GM23338 (cell line): Measurements from ENCODE around the gene TSPAN13. TPM values are rescaled to one million over a fixed set of nuclear protein-coding genes. Genes with fewer than 3 reads are reported as not detected.

Source experiments
- ATAC-seq: fragments of 200-7000 bp; cut with Tn5 transposase; 3 replicates; pipeline ENCODE4 v1.9.1; 2020
- DNase-seq: peaks from one replicate; pipeline ENCODE4 v3.0.0-alpha.2; 2015; ENCODE audit warnings: low spot score
- H2AFZ ChIP-seq: fragments of 200-600 bp; sonication (generic); 2 replicates; pipeline ENCODE4 v1.8.0; 2016; ENCODE audit warnings: antibody characterized with exemption, mild to moderate bottlenecking, moderate library complexity
- H3F3A ChIP-seq: fragments of 200-600 bp; sonication (generic); replicated peaks from 2 replicates; pipeline ENCODE4 v1.8.0; 2017; ENCODE audit warnings: antibody characterized with exemption, mixed run types, low read depth
- H3K27ac ChIP-seq: fragments of 200-600 bp; sonication (generic); 2 replicates; pipeline ENCODE4 v1.6.1; 2016; ENCODE audit warnings: low read depth
- H3K27me3 ChIP-seq: fragments of 200-600 bp; sonication (generic); 2 replicates; pipeline ENCODE4 v1.8.0; 2016; ENCODE audit warnings: mild to moderate bottlenecking, mixed run types, moderate library complexity; ENCODE audit not compliant: insufficient read depth
- H3K36me3 ChIP-seq: fragments of 200-600 bp; sonication (generic); 2 replicates; pipeline ENCODE4 v1.8.0; 2016; ENCODE audit warnings: mild to moderate bottlenecking; ENCODE audit not compliant: insufficient read depth
- H3K4me1 ChIP-seq: fragments of 200-600 bp; sonication (generic); 2 replicates; pipeline ENCODE4 v1.8.0; 2016; ENCODE audit warnings: mild to moderate bottlenecking, moderate library complexity; ENCODE audit not compliant: insufficient read depth
- H3K4me2 ChIP-seq: fragments of 200-600 bp; sonication (generic); 2 replicates; pipeline ENCODE4 v1.7.1; 2017; ENCODE audit warnings: mixed run types
- H3K4me3 ChIP-seq: fragments of 200-600 bp; sonication (generic); 2 replicates; pipeline ENCODE4 v1.6.1; 2016; ENCODE audit warnings: mixed run types
- H3K79me2 ChIP-seq: fragments of 200-600 bp; sonication (generic); replicated peaks from 2 replicates; pipeline ENCODE4 v1.8.0; 2017; ENCODE audit warnings: mild to moderate bottlenecking; ENCODE audit not compliant: insufficient read depth
- H3K9me2 ChIP-seq: fragments of 200-600 bp; sonication (generic); 2 replicates; pipeline ENCODE4 v1.8.0; 2017; ENCODE audit not compliant: insufficient read depth
- H4K20me1 ChIP-seq: fragments of 200-600 bp; sonication (generic); replicated peaks from 2 replicates; pipeline ENCODE4 v1.8.0; 2017; ENCODE audit warnings: mild to moderate bottlenecking; ENCODE audit not compliant: insufficient read depth
- H3K27ac Mint-ChIP-seq: 2 replicates; pipeline ENCODE4 v1.8.0; 2020; ENCODE audit warnings: inconsistent platforms, mild to moderate bottlenecking, moderate library complexity, mixed read lengths
- H3K27me3 Mint-ChIP-seq: 3 replicates; pipeline ENCODE4 v1.8.0; 2022; ENCODE audit warnings: low read depth, mild to moderate bottlenecking, moderate library complexity, mixed read lengths, inconsistent platforms; ENCODE audit not compliant: insufficient read depth, poor library complexity
- H3K36me3 Mint-ChIP-seq: 3 replicates; pipeline ENCODE4 v1.8.0; 2021; ENCODE audit warnings: low read depth, mild to moderate bottlenecking, inconsistent platforms, moderate library complexity, mixed read lengths
- H3K4me1 Mint-ChIP-seq: 3 replicates; pipeline ENCODE4 v1.8.0; 2020; ENCODE audit warnings: mild to moderate bottlenecking, inconsistent platforms, mixed read lengths
- H3K4me3 Mint-ChIP-seq: 3 replicates; pipeline ENCODE4 v1.8.0; 2021; ENCODE audit warnings: moderate library complexity, mild to moderate bottlenecking, inconsistent platforms, mixed read lengths
- H3K9me3 Mint-ChIP-seq: 3 replicates; pipeline ENCODE4 v1.8.0; 2020; ENCODE audit warnings: moderate library complexity, mild to moderate bottlenecking, inconsistent platforms, mixed read lengths
- CREB1 ChIP-seq: fragments of 250-450 bp; sonication (Bioruptor Pico); IDR thresholded peaks from 2 replicates; pipeline ENCODE4 v1.5.0; 2020; ENCODE audit warnings: low read depth, mild to moderate bottlenecking, moderate library complexity
- EZH2 ChIP-seq: fragments of 200-600 bp; sonication (generic); IDR thresholded peaks from one replicate; pipeline ENCODE4 v1.8.0; 2017; ENCODE audit warnings: antibody characterized with exemption, mild to moderate bottlenecking, low read depth; ENCODE audit not compliant: unreplicated experiment
- EZH2phosphoT487 ChIP-seq: fragments of 200-600 bp; sonication (generic); IDR thresholded peaks from one replicate; pipeline ENCODE4 v1.8.1; 2018; ENCODE audit warnings: antibody characterized with exemption; ENCODE audit not compliant: unreplicated experiment
- JUNB ChIP-seq: IDR thresholded peaks from one replicate; pipeline ENCODE4 v1.6.1; 2016; ENCODE audit warnings: antibody characterized with exemption; ENCODE audit not compliant: unreplicated experiment
- NANOG ChIP-seq: IDR thresholded peaks from 2 replicates; pipeline ENCODE4 v1.6.1; 2016; ENCODE audit warnings: antibody characterized with exemption, borderline replicate concordance
- POLR2AphosphoS5 ChIP-seq: IDR thresholded peaks from 2 replicates; pipeline ENCODE4 v1.6.1; 2016; ENCODE audit warnings: antibody characterized with exemption, low read depth
- STAT1 ChIP-seq: IDR thresholded peaks from one replicate; pipeline ENCODE4 v1.6.1; 2016; ENCODE audit warnings: antibody characterized with exemption; ENCODE audit not compliant: unreplicated experiment
- ZNF114 ChIP-seq: fragments of 250-450 bp; sonication (Bioruptor Pico); IDR thresholded peaks from 2 replicates; pipeline ENCODE4 v1.5.0; 2020; ENCODE audit warnings: mild to moderate bottlenecking, moderate library complexity
- ZNF331 ChIP-seq: fragments of 250-450 bp; sonication (Bioruptor Pico); IDR thresholded peaks from 2 replicates; pipeline ENCODE4 v1.5.0; 2020; ENCODE audit warnings: low read depth, mild to moderate bottlenecking, moderate library complexity
- polyA plus RNA-seq: library from polyadenylated mRNA; unstranded; fragments of >200 nt; fragmentation: Nextera tagmentation; extraction: Ambion mirVana; gene quantifications from 2 replicates; pipeline ENCODE4 v1.2.1, GENCODE V29; 2016
- total RNA-seq: library from RNA; depleted of rRNA; stranded (reverse); fragments of >200 nt; shearing (Covaris generic); gene quantifications from 2 replicates; pipeline ENCODE4 v1.2.3, GENCODE V29; 2014
- TF ChIP-seq, protein P1 (sequence below), 2 experiments: fragments of 200-600 bp in 1 of 2; sonication (generic) in 1 of 2; conservative IDR thresholded peaks; 2 replicates each; pipeline versions ENCODE4 v1.5.1 to v1.6.1; 2016 to 2017; ENCODE audit warnings: antibody characterized with exemption in 2 of 2, low read depth in 2 of 2, mild to moderate bottlenecking in 2 of 2, moderate library complexity in 1 of 2
- TF ChIP-seq, protein P2 (sequence below): IDR thresholded peaks from 2 replicates; pipeline ENCODE4 v1.6.1; 2016; ENCODE audit warnings: antibody characterized with exemption
- TF ChIP-seq, protein P3 (sequence below): IDR thresholded peaks from one replicate; pipeline ENCODE4 v1.6.1; 2018; ENCODE audit warnings: antibody characterized with exemption; ENCODE audit not compliant: unreplicated experiment

The TSPAN13 gene
- total and polyA plus RNA-seq, 2 experiments from 2014 or later = 27.6 to 40.9 TPM

DNA sequence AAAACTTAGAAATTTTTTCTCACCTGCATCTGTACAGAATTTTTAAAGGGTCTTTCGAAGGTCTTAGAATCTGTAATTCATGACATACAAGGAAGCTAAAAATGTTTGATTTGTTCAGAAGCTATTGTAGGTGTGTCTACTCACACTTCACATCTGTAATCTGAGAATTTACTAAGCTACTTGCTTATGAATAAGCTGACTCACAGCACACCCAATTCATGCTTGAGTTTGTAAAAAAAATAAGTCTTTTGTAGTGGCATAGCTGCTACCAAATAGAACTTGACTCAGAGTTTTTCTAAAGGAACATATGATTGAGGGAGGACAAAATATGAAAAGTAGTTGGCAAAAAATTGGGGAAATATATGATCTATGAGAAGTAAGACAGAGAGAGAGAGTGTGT is 64.0 kb downstream of the TSPAN13 start (continued):
- TF ChIP-seq, protein P1, sequence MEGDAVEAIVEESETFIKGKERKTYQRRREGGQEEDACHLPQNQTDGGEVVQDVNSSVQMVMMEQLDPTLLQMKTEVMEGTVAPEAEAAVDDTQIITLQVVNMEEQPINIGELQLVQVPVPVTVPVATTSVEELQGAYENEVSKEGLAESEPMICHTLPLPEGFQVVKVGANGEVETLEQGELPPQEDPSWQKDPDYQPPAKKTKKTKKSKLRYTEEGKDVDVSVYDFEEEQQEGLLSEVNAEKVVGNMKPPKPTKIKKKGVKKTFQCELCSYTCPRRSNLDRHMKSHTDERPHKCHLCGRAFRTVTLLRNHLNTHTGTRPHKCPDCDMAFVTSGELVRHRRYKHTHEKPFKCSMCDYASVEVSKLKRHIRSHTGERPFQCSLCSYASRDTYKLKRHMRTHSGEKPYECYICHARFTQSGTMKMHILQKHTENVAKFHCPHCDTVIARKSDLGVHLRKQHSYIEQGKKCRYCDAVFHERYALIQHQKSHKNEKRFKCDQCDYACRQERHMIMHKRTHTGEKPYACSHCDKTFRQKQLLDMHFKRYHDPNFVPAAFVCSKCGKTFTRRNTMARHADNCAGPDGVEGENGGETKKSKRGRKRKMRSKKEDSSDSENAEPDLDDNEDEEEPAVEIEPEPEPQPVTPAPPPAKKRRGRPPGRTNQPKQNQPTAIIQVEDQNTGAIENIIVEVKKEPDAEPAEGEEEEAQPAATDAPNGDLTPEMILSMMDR (conservative IDR thresholded peaks at IDR 0.05; ENCODE audit: low read depth in 2 of 2) = no peak
- no peak for TF ChIP-seq ZNF114 (CRISPR knock-in tag)
- TF ChIP-seq EZH2phosphoT487 = no peak
- no peak for TF ChIP-seq ZNF331 (CRISPR knock-in tag)
- TF ChIP-seq, protein P2, sequence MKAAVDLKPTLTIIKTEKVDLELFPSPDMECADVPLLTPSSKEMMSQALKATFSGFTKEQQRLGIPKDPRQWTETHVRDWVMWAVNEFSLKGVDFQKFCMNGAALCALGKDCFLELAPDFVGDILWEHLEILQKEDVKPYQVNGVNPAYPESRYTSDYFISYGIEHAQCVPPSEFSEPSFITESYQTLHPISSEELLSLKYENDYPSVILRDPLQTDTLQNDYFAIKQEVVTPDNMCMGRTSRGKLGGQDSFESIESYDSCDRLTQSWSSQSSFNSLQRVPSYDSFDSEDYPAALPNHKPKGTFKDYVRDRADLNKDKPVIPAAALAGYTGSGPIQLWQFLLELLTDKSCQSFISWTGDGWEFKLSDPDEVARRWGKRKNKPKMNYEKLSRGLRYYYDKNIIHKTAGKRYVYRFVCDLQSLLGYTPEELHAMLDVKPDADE = no peak

DNA sequence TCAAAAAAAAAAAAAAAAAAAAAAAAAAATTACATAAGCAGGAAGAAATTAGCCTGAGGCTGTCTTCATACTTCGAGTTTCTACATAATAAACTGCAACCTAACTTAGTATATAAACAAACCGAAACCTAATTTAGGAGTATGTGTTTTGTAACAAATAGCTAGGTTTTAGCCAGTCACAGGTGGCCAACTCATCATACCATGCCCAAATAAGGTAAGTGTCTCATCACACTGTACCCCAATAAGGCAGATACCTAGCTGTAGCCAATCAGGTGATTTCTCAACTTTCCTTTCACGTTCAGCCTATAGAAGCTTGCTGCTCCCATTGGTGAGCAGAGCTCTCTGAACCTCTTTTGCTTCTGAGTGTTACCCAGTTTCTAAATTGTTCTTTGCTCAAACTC is 65.2 kb downstream of the TSPAN13 start:
- Mint-ChIP-seq H3K9me3 (no peaks in the 10 kb centered on the region; the same call in 2 of the 3 replicates), H3K27me3 (peaks cover 2% of the 10 kb centered on the region), H3K4me1 (peaks cover 3% of the 10 kb centered on the region; the same call in 2 of the 3 replicates), H3K36me3 (no peaks in the 10 kb centered on the region; the same call in 2 of the 3 replicates), H3K4me3 (no peak overlapping the region), H3K27ac (no peak overlapping the region)
- Histone ChIP-seq H3K9me2 (peaks cover 11% of the 10 kb centered on the region; the same call in 1 of the 2 replicates), H3K4me1 (no peaks in the 10 kb centered on the region), H3F3A (no peaks in the 10 kb centered on the region), H3K4me3 (no peak overlapping the region), H3K27me3 (no peaks in the 10 kb centered on the region), H3K36me3 (no peaks in the 10 kb centered on the region), H3K27ac (no peak overlapping the region), H3K79me2 (no peaks in the 10 kb centered on the region), H2AFZ (no peak overlapping the region), H3K4me2 (no peak overlapping the region), H4K20me1 (no peaks in the 10 kb centered on the region)
- ATAC-seq (no peak), DNase-seq (no peak)
- TF ChIP-seq, protein P1 (conservative IDR thresholded peaks at IDR 0.05; ENCODE audit: low read depth in 2 of 2) = no peak
- TF ChIP-seq, protein P2 = no peak
- no peak for TF ChIP-seq JUNB
- TF ChIP-seq ZNF331 (CRISPR knock-in tag) = no peak
- TF ChIP-seq EZH2 = no peak
- TF ChIP-seq STAT1 = no peak
- TF ChIP-seq ZNF114 (CRISPR knock-in tag) = no peak
- TF ChIP-seq NANOG = no peak
- TF ChIP-seq CREB1 (CRISPR knock-in tag) = no peak
- TF ChIP-seq, protein P3, sequence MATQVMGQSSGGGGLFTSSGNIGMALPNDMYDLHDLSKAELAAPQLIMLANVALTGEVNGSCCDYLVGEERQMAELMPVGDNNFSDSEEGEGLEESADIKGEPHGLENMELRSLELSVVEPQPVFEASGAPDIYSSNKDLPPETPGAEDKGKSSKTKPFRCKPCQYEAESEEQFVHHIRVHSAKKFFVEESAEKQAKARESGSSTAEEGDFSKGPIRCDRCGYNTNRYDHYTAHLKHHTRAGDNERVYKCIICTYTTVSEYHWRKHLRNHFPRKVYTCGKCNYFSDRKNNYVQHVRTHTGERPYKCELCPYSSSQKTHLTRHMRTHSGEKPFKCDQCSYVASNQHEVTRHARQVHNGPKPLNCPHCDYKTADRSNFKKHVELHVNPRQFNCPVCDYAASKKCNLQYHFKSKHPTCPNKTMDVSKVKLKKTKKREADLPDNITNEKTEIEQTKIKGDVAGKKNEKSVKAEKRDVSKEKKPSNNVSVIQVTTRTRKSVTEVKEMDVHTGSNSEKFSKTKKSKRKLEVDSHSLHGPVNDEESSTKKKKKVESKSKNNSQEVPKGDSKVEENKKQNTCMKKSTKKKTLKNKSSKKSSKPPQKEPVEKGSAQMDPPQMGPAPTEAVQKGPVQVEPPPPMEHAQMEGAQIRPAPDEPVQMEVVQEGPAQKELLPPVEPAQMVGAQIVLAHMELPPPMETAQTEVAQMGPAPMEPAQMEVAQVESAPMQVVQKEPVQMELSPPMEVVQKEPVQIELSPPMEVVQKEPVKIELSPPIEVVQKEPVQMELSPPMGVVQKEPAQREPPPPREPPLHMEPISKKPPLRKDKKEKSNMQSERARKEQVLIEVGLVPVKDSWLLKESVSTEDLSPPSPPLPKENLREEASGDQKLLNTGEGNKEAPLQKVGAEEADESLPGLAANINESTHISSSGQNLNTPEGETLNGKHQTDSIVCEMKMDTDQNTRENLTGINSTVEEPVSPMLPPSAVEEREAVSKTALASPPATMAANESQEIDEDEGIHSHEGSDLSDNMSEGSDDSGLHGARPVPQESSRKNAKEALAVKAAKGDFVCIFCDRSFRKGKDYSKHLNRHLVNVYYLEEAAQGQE = no peak
- TF ChIP-seq POLR2AphosphoS5 = no peak
- no peak for TF ChIP-seq EZH2phosphoT487
